ENCODE data around the gene ATF7.

- TF ChIP-seq CHCHD3 (CRISPR knock-in tag; IDR thresholded peaks at IDR 0.05) (no peak), MXI1 (IDR thresholded peaks at IDR 0.05; ENCODE audit: low read depth, low read length) (no peak), TBP (optimal IDR thresholded peaks at IDR 0.05; ENCODE audit: low read depth, low read length) (no peak), ZNF398 (CRISPR knock-in tag; IDR thresholded peaks at IDR 0.05) (no peak), MAZ (CRISPR knock-in tag; conservative IDR thresholded peaks at IDR 0.05 in 1 of 2, IDR thresholded peaks at IDR 0.05 in 1 of 2) (no peak)
Observed at GRCh38 chr12:53483225-53483978, 142.8 kb downstream of the ATF7 start.

All from K562 (cell line).